ENCODE results near the gene UPK1A. TPM values are rescaled to one million over a fixed set of nuclear protein-coding genes. Genes with fewer than 3 reads are reported as not detected.
"Not testable (repeated sequence)": the region's sequence is repeated elsewhere in the genome, so short reads cannot be mapped to it uniquely, and the experiment has no call there.

UPK1A gene
- total and polyA plus RNA-seq, 9 donors = 0.06 to 0.20 TPM; not detected in 7

DNA sequence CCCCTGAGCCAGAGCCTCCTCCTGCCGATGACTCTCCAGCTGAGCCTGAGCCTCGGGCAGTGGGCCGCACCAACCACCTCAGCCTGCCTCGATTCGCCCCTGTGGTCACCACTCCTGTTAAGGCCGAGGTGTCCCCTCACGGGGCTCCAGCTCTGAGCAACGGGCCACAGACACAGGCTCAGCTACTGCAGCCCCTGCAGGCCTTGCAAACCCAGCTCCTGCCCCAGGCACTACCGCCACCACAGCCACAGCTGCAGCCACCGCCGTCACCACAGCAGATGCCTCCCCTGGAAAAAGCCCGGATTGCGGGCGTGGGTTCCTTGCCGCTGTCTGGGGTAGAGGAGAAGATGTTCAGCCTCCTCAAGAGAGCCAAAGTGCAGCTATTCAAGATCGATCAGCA is 55.1 kb downstream of the UPK1A start:
- Histone ChIP-seq H3K36me3 (no peaks in the 10 kb centered on the region), H3K4me3 (no peak overlapping the region), H3K4me1 (ENCODE audit: insufficient read depth) (peaks cover 4% of the 10 kb centered on the region), H3K27me3 (no peaks in the 10 kb centered on the region), H3K27ac (no peak overlapping the region), H3K9me3 (no peaks in the 10 kb centered on the region)
- TF ChIP-seq EP300 (IDR thresholded peaks at IDR 0.05) (no peak), POLR2A (IDR thresholded peaks at IDR 0.05) (no peak)
- TF ChIP-seq, protein P1, sequence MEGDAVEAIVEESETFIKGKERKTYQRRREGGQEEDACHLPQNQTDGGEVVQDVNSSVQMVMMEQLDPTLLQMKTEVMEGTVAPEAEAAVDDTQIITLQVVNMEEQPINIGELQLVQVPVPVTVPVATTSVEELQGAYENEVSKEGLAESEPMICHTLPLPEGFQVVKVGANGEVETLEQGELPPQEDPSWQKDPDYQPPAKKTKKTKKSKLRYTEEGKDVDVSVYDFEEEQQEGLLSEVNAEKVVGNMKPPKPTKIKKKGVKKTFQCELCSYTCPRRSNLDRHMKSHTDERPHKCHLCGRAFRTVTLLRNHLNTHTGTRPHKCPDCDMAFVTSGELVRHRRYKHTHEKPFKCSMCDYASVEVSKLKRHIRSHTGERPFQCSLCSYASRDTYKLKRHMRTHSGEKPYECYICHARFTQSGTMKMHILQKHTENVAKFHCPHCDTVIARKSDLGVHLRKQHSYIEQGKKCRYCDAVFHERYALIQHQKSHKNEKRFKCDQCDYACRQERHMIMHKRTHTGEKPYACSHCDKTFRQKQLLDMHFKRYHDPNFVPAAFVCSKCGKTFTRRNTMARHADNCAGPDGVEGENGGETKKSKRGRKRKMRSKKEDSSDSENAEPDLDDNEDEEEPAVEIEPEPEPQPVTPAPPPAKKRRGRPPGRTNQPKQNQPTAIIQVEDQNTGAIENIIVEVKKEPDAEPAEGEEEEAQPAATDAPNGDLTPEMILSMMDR (IDR thresholded peaks at IDR 0.05) = no peak
- intact Hi-C loops (cut with DNase I) = no loop called here
- peak in 1 of 5 donors; percentile 21 for DNase-seq
- 91 to 92% (median 92%) methylated on average over 16 of the region's 16 CpGs for WGBS, 3 donors

DNA sequence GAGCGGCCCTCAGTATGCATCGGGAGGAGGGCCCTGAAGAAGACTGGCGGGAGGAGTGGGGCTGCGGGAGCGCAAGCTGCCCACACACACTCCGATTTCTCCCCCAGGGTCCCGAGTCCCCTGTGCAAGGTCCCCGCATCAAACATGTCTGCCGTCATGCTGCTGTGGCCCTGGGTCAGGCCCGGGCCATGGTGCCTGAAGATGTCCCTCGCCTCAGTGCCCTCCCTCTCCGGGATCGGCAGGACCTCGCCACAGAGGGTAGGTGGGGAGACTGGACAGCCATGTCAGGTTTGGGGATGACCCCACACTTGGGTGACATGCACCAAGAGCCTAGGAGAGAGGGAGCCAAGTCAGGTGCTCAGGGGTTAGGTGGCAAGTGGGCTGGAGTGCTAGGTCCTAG is 56.1 kb downstream of the UPK1A start:
- no peak overlapping the region for H3K27ac ChIP-seq
- WGBS, 3 donors = 91% methylated on average over 14 of the region's 14 CpGs
- intact Hi-C loops (cut with DNase I) = no loop called here
- H3K9me3 ChIP-seq = no peaks in the 10 kb centered on the region
- DNase-seq = peak in 2 of 5 donors; percentile 16 to 18
- no peaks in the 10 kb centered on the region for H3K36me3 ChIP-seq
- no peaks in the 10 kb centered on the region for H3K27me3 ChIP-seq
- TF ChIP-seq POLR2A (IDR thresholded peaks at IDR 0.05) = no peak
- TF ChIP-seq, protein P1 (IDR thresholded peaks at IDR 0.05) = no peak
- no peak for TF ChIP-seq EP300 (IDR thresholded peaks at IDR 0.05)
- no peak overlapping the region for H3K4me3 ChIP-seq
- H3K4me1 ChIP-seq (ENCODE audit: insufficient read depth) = peaks cover 4% of the 10 kb centered on the region

DNA sequence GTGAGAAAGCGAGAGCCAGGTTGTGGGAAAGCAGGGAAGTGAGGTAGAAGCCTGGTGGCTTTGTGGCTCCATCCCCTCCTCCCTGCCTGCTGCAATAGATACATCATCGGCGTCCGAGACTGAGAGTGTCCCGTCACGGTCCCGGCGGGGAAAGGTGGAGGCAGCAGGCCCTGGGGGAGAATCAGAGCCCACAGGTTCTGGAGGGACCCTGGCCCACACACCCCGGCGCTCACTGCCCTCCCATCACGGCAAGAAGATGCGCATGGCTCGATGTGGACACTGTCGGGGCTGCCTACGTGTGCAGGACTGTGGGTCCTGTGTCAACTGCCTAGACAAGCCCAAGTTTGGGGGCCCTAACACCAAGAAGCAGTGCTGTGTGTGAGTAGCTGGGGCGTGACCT is 56.6 kb downstream of the UPK1A start:
- H3K4me3 ChIP-seq = no peak overlapping the region
- no peaks in the 10 kb centered on the region for H3K36me3 ChIP-seq
- WGBS, 3 donors = 90 to 92% (median 91%) methylated on average over 16 of the region's 16 CpGs
- H3K4me1 ChIP-seq (ENCODE audit: insufficient read depth) = peaks cover 4% of the 10 kb centered on the region
- no peak for TF ChIP-seq EP300 (IDR thresholded peaks at IDR 0.05)
- TF ChIP-seq, protein P1 (IDR thresholded peaks at IDR 0.05) = no peak
- no peak for TF ChIP-seq POLR2A (IDR thresholded peaks at IDR 0.05)
- H3K27ac ChIP-seq = no peak overlapping the region
- H3K27me3 ChIP-seq = no peaks in the 10 kb centered on the region
- intact Hi-C loops (cut with DNase I) = no loop called here
- no peaks in the 10 kb centered on the region for H3K9me3 ChIP-seq
- peak in 2 of 5 donors; percentile 18 for DNase-seq

DNA sequence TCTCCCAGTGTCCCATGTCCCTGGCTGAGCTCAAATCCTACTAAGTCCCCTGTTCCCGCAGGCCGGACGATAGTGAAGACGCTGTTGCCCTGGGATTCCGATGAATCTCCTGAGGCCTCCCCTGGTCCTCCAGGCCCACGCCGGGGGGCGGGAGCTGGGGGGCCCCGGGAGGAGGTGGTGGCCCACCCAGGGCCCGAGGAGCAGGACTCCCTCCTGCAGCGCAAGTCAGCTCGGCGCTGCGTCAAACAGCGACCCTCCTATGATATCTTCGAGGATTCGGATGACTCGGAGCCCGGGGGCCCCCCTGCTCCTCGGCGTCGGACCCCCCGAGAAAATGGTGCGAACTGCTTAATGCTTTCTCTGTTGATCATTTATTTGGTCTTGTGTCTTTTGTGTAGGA is 57.4 kb downstream of the UPK1A start:
- H3K27me3 ChIP-seq = no peaks in the 10 kb centered on the region
- H3K36me3 ChIP-seq = no peaks in the 10 kb centered on the region

DNA sequence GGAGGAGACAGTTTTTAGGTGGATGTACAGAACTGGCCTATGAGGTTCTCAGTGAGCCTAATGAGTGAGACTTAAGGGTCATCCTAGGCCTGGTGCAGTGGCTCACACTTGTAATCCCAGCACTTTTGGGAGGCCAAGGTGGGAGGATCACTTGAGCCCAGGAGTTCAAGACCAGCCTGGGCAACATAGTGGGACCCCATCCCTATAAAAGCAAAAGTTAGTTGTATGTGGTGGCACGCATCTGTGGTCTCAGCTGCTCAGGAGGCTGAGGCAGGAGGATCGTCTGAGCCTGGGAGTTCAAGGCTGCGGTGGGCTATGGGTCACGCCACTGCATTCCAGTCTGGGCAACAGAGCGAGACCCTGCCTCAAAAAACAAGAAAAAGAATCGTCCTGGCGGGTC is 57.8 kb downstream of the UPK1A start:
- H3K27me3 ChIP-seq; H3K36me3 ChIP-seq; H3K27ac ChIP-seq; H3K9me3 ChIP-seq; intact Hi-C loops (cut with DNase I); H3K4me3 ChIP-seq; H3K4me1 ChIP-seq (ENCODE audit: insufficient read depth); DNase-seq: not testable (repeated sequence)
- 87 to 89% (median 87%) methylated on average over 7 of the region's 7 CpGs for WGBS, 3 donors

More for the DNA sequence above, 57.4 kb downstream of the UPK1A start:
- Histone ChIP-seq H3K27ac (no peak overlapping the region), H3K9me3 (no peaks in the 10 kb centered on the region), H3K4me1 (ENCODE audit: insufficient read depth) (peaks cover 4% of the 10 kb centered on the region), H3K4me3 (no peak overlapping the region)
- no peak for DNase-seq
- WGBS, 3 donors = 91 to 95% (median 93%) methylated on average over 24 of the region's 24 CpGs
- TF ChIP-seq POLR2A (IDR thresholded peaks at IDR 0.05) = no peak
- no peak for TF ChIP-seq EP300 (IDR thresholded peaks at IDR 0.05)
- TF ChIP-seq, protein P1 (IDR thresholded peaks at IDR 0.05) = no peak
- intact Hi-C loops (cut with DNase I) = no loop called here

Measured in ovary (tissue), 9 donors.